GM04504 (cell line): Measurements from ENCODE around the gene EFNA2.
A peak's percentile ranks its signal among the peaks of the same experiment; 100 is the strongest.

Experiments
- DNase-seq: peaks from one replicate; pipeline ENCODE4 v3.0.0-alpha.2; 2012; ENCODE audit warnings: low read depth

The EFNA2 gene

GRCh38 chr19:1272423-1273262 lies 13.0 kb upstream of the EFNA2 start:
- DNase-seq: no peak

- no peak for DNase-seq
Measured at GRCh38 chr19:1273263-1274041, 12.2 kb upstream of the EFNA2 start.

- DNase-seq: no peak
Measured at GRCh38 chr19:1274081-1274851, 11.4 kb upstream of the EFNA2 start.

- DNase-seq: no peak
Measured at GRCh38 chr19:1274852-1275259, 10.8 kb upstream of the EFNA2 start.

GRCh38 chr19:1275260-1275975 lies 10.3 kb upstream of the EFNA2 start, which contains the start of gene FAM174C:
Gene FAM174C, plus strand, starts transcription at chr19:1275530. Its CDS starts 20 bp downstream, at chr19:1275550.
- peak; percentile 92 for DNase-seq

GRCh38 chr19:1275976-1276627 lies 9.6 kb upstream of the EFNA2 start:
- DNase-seq: no peak

- no peak for DNase-seq
Measured at GRCh38 chr19:1276628-1277022, 9.0 kb upstream of the EFNA2 start.

- DNase-seq: no peak
Measured at GRCh38 chr19:1277061-1277460, 8.6 kb upstream of the EFNA2 start.

- no peak for DNase-seq
Measured at GRCh38 chr19:1278074-1278473, 7.6 kb upstream of the EFNA2 start.

- DNase-seq: no peak
Measured at GRCh38 chr19:1278713-1279660, 6.7 kb upstream of the EFNA2 start.

- peak; percentile 62 for DNase-seq
Measured at GRCh38 chr19:1279782-1280341, 5.8 kb upstream of the EFNA2 start.

- DNase-seq: no peak
Measured at GRCh38 chr19:1280636-1281568, 4.8 kb upstream of the EFNA2 start.

- no peak for DNase-seq
Measured at GRCh38 chr19:1281569-1282287, 3.9 kb upstream of the EFNA2 start.

- no peak for DNase-seq
Measured at GRCh38 chr19:1282588-1283206, 3.0 kb upstream of the EFNA2 start.

GRCh38 chr19:1283207-1283916 lies 2.3 kb upstream of the EFNA2 start:
- DNase-seq: no peak

- DNase-seq: no peak
Measured at GRCh38 chr19:1283917-1284292, 1.8 kb upstream of the EFNA2 start.
